Stimulated activated effector memory CD8-positive, alpha-beta T cell treated with anti-CD3 and anti-CD28 coated beads, Interleukin-12 subunit alpha, Interleukin-12 subunit beta, amount 100 ng/mL, for 72 hours (primary cell): ENCODE measurements around the gene FADS2.

ENCODE experiments used
- ATAC-seq: fragments of 150-1000 bp; cut with Tn5 transposase; 2 replicates; pipeline ENCODE4 v1.10.0; 2021
- DNase-seq, 2 donors: peaks; one replicate each; pipeline ENCODE4 v3.0.0; 2021 to 2022; ENCODE audit warnings: low spot score in 2 of 2
- H3K27ac Mint-ChIP-seq: one replicate; pipeline ENCODE4 v1.8.0; 2022; ENCODE audit warnings: mild to moderate bottlenecking, mixed read lengths
- H3K36me3 Mint-ChIP-seq: one replicate; pipeline ENCODE4 v1.8.0; 2022; ENCODE audit warnings: mild to moderate bottlenecking, mixed read lengths
- H3K4me1 Mint-ChIP-seq: one replicate; pipeline ENCODE4 v1.8.0; 2022; ENCODE audit warnings: mixed read lengths
- H3K4me3 Mint-ChIP-seq: one replicate; pipeline ENCODE4 v1.8.0; 2022; ENCODE audit warnings: mild to moderate bottlenecking, mixed read lengths
- H3K9me3 Mint-ChIP-seq: one replicate; pipeline ENCODE4 v1.8.0; 2022; ENCODE audit warnings: mixed read lengths

FADS2 gene

GRCh38 chr11:61913699-61914395 lies 85.7 kb downstream of the FADS2 start:
- DNase-seq (no peak), ATAC-seq (no peak)
- no peaks in the 10 kb centered on the region for H3K36me3 Mint-ChIP-seq
- H3K27ac Mint-ChIP-seq = no peak overlapping the region
- no peak overlapping the region for H3K4me3 Mint-ChIP-seq
- H3K4me1 Mint-ChIP-seq = peaks cover 12% of the 10 kb centered on the region
- no peaks in the 10 kb centered on the region for H3K9me3 Mint-ChIP-seq

- Mint-ChIP-seq H3K36me3 (no peaks in the 10 kb centered on the region), H3K4me1 (peaks cover 12% of the 10 kb centered on the region), H3K27ac (no peak overlapping the region), H3K4me3 (no peak overlapping the region), H3K9me3 (no peaks in the 10 kb centered on the region)
- DNase-seq (no peak), ATAC-seq (no peak)
Measured at GRCh38 chr11:61914471-61915171, 86.5 kb downstream of the FADS2 start.

DNA sequence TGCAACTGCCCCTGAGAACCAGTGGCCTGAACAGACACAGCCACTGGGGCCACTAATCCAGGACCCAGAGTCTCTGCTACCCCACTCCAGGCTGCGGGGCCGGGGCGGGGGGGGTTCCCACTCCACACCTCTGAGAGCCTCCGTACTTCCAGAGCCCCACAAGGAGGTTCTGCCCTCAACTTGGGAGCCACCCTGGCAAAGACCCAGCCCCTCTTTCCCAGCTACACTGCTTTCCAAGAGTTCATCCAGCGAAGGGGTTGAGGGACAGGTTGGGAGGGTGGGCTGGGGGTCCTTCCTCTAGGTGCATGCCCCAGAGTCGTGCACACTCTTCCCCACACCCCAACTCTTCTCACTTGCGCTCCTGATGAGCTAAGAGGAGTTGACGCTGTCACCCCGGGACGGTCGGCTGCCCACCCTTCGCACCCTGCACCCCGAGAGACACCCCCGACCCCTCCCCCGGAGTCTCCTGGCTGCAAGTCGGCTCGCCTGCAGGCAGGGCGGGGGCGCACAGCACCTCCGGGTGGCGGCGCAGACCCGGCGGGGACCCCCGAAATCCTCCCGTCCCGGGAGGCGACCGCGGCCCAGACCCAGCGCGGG lies 88.7 kb downstream of the FADS2 start:
- H3K4me3 Mint-ChIP-seq = no peak overlapping the region
- no peaks in the 10 kb centered on the region for H3K36me3 Mint-ChIP-seq
- no peak for ATAC-seq
- DNase-seq = no peak
- H3K4me1 Mint-ChIP-seq = peaks cover 12% of the 10 kb centered on the region
- no peaks in the 10 kb centered on the region for H3K9me3 Mint-ChIP-seq
- no peak overlapping the region for H3K27ac Mint-ChIP-seq
